Kidney tubule cell (primary cell): Measurements from ENCODE around the gene TOE1.
A peak's percentile ranks its signal among the peaks of the same experiment; 100 is the strongest.
"Not testable (repeated sequence)": the region's sequence is repeated elsewhere in the genome, so short reads cannot be mapped to it uniquely, and the experiment has no call there.

ENCODE experiments used
- DNase-seq: peaks from one replicate; pipeline ENCODE4 v3.0.0-alpha.2; 2018; ENCODE audit warnings: low spot score

Gene TOE1

GRCh38 chr1:45339789-45340558, at the start of gene TOE1, which contains the start of gene MUTYH:
Gene TOE1 (plus strand): TSS chr1:45340170. CDS start chr1:45340253, 83 bp downstream.
Gene MUTYH (minus strand): TSS chr1:45340440. CDS start chr1:45334505, 5,935 bp downstream.
- DNase-seq = peak; percentile 92

- not testable (repeated sequence) for DNase-seq
Observed at GRCh38 chr1:45291002-45291401, 49.0 kb upstream of the TOE1 start.

- no peak for DNase-seq
Observed at GRCh38 chr1:45291716-45292115, 48.3 kb upstream of the TOE1 start.

- peak; percentile 43 for DNase-seq
Observed at GRCh38 chr1:45297666-45298356, 42.2 kb upstream of the TOE1 start.

GRCh38 chr1:45299296-45299695, 40.7 kb upstream of the TOE1 start:
- DNase-seq = no peak

- peak; percentile 72 for DNase-seq
Observed at GRCh38 chr1:45299981-45300668, 39.8 kb upstream of the TOE1 start.

- DNase-seq = no peak
Observed at GRCh38 chr1:45300669-45300997, 39.3 kb upstream of the TOE1 start.

GRCh38 chr1:45302505-45303150, 37.3 kb upstream of the TOE1 start:
- DNase-seq = no peak

GRCh38 chr1:45303520-45304310, 36.3 kb upstream of the TOE1 start:
- peak; percentile 98 for DNase-seq

- DNase-seq = peak; percentile 70
Observed at GRCh38 chr1:45304311-45305081, 35.5 kb upstream of the TOE1 start.

- DNase-seq = no peak
Observed at GRCh38 chr1:45305231-45305630, 34.7 kb upstream of the TOE1 start.

- peak; percentile 76 for DNase-seq
Observed at GRCh38 chr1:45306319-45306718, 33.7 kb upstream of the TOE1 start.

GRCh38 chr1:45306905-45307304, 33.1 kb upstream of the TOE1 start:
- no peak for DNase-seq

- DNase-seq = no peak
Observed at GRCh38 chr1:45314266-45314665, 25.7 kb upstream of the TOE1 start.

GRCh38 chr1:45317166-45317565, 22.8 kb upstream of the TOE1 start:
- DNase-seq = no peak

GRCh38 chr1:45319761-45320160, 20.2 kb upstream of the TOE1 start:
- no peak for DNase-seq

- no peak for DNase-seq
Observed at GRCh38 chr1:45321444-45321843, 18.5 kb upstream of the TOE1 start.

- DNase-seq = no peak
Observed at GRCh38 chr1:45322486-45323040, 17.4 kb upstream of the TOE1 start.

- DNase-seq = no peak
Observed at GRCh38 chr1:45325851-45326506, 14.0 kb upstream of the TOE1 start.
